ENCODE data around the gene LRP1B.

The LRP1B gene

GRCh38 chr2:141814150-141814549, 316.7 kb downstream of the LRP1B start:
- no peaks in the 10 kb centered on the region for H3K36me3 ChIP-seq
- no peaks in the 10 kb centered on the region for H3K27me3 ChIP-seq
- H3K9me3 ChIP-seq = no peaks in the 10 kb centered on the region
- H3K4me1 ChIP-seq = no peaks in the 10 kb centered on the region
- no peak for TF ChIP-seq CTCF (IDR thresholded peaks at IDR 0.05; ENCODE audit: low read depth, low read length)
- no peak for DNase-seq
- no peak overlapping the region for H3K4me3 ChIP-seq (ENCODE audit: low read depth, low read length)

DNA sequence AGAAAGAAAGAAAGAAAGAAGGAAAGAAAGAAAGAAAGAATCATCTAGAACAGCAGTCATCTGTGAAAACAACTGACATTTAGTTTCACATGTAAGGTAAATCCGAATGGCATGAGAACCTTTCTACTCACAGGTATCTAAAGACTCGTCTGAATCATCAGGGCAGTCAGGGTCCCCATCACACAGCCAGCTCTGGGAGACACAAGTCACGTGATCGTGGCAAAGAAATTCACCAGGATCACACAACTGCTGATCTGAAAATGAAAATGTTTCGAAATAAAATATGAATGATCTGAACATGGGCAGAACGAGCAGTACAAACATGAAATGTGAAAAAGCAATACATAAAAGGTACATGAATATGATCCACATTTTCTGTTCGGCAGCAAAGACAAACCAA, 320.7 kb downstream of the LRP1B start:
- DNase-seq = no peak
- H3K27me3 ChIP-seq = no peaks in the 10 kb centered on the region
- H3K9me3 ChIP-seq = no peaks in the 10 kb centered on the region
- H3K4me1 ChIP-seq = no peaks in the 10 kb centered on the region
- TF ChIP-seq CTCF (IDR thresholded peaks at IDR 0.05; ENCODE audit: low read depth, low read length) = no peak
- no peaks in the 10 kb centered on the region for H3K36me3 ChIP-seq
- no peak overlapping the region for H3K4me3 ChIP-seq (ENCODE audit: low read depth, low read length)

- no peak for TF ChIP-seq CTCF (IDR thresholded peaks at IDR 0.05; ENCODE audit: low read depth, low read length)
- DNase-seq = no peak
- Histone ChIP-seq H3K4me3 (ENCODE audit: low read depth, low read length) (no peak overlapping the region), H3K27me3 (no peaks in the 10 kb centered on the region), H3K36me3 (no peaks in the 10 kb centered on the region), H3K4me1 (no peaks in the 10 kb centered on the region), H3K9me3 (no peaks in the 10 kb centered on the region)
These were observed 324.7 kb downstream of the LRP1B start for GRCh38 chr2:141806090-141806489.

- TF ChIP-seq CTCF (IDR thresholded peaks at IDR 0.05; ENCODE audit: low read depth, low read length) = no peak
- Histone ChIP-seq H3K9me3 (no peaks in the 10 kb centered on the region), H3K36me3 (no peaks in the 10 kb centered on the region), H3K27me3 (no peaks in the 10 kb centered on the region), H3K4me3 (ENCODE audit: low read depth, low read length) (no peak overlapping the region), H3K4me1 (no peaks in the 10 kb centered on the region)
- DNase-seq = no peak
These were observed 325.5 kb downstream of the LRP1B start for GRCh38 chr2:141805302-141805701.

GRCh38 chr2:141796449-141796848, 334.4 kb downstream of the LRP1B start:
- DNase-seq = no peak

GRCh38 chr2:141791521-141791920, 339.3 kb downstream of the LRP1B start:
- TF ChIP-seq CTCF (IDR thresholded peaks at IDR 0.05; ENCODE audit: low read depth, low read length) = no peak
- Histone ChIP-seq H3K27me3 (no peaks in the 10 kb centered on the region), H3K4me3 (ENCODE audit: low read depth, low read length) (no peak overlapping the region), H3K4me1 (no peaks in the 10 kb centered on the region), H3K36me3 (no peaks in the 10 kb centered on the region), H3K9me3 (no peaks in the 10 kb centered on the region)
- no peak for DNase-seq

More at GRCh38 chr2:141796449-141796848, 334.4 kb downstream of the LRP1B start:
- Histone ChIP-seq H3K4me3 (ENCODE audit: low read depth, low read length) (no peak overlapping the region), H3K4me1 (no peaks in the 10 kb centered on the region), H3K9me3 (no peaks in the 10 kb centered on the region), H3K27me3 (no peaks in the 10 kb centered on the region), H3K36me3 (no peaks in the 10 kb centered on the region)
- no peak for TF ChIP-seq CTCF (IDR thresholded peaks at IDR 0.05; ENCODE audit: low read depth, low read length)
